H1 (cell line): ENCODE data around the gene SYMPK. TPM values are rescaled to one million over a fixed set of nuclear protein-coding genes. Genes with fewer than 3 reads are reported as not detected.

Experiments
- CTCF ChIA-PET: fragments of 300-600 bp; sonication (Branson Sonifier 250); formaldehyde crosslinking; loops from one replicate; lab custom pipeline; 2021; ENCODE audit not compliant: partially characterized antibody; lab: Charles Lee
- POLR2A ChIA-PET: fragments of 300-600 bp; sonication (Branson Sonifier 250); formaldehyde crosslinking; loops from one replicate; lab custom pipeline; 2021; ENCODE audit warnings: inconsistent platforms; ENCODE audit not compliant: partially characterized antibody; lab: Charles Lee
- DNase-seq, 2 experiments: peaks; one replicate each; pipeline versions ENCODE4 v3.0.0 to v3.0.0-alpha.2; 2010 to 2022; ENCODE audit warnings: low spot score in 2 of 2, low read depth in 1 of 2, mixed read lengths in 1 of 2
- FAIRE-seq: peaks from 2 replicates; lab custom pipeline; 2011; peaks lifted over from hg19 to GRCh38; lab: Jason Lieb, UNC
- H2AFZ ChIP-seq: 2 replicates; pipeline ENCODE4 v1.8.1; 2012; ENCODE audit warnings: low read length, inconsistent platforms
- H2AK5ac ChIP-seq: 2 replicates; pipeline ENCODE4 v1.6.1; 2013; ENCODE audit warnings: low read depth, low read length
- H2BK120ac ChIP-seq: replicated peaks from 2 replicates; pipeline ENCODE3; 2013; ENCODE audit warnings: low read depth, low read length, inconsistent platforms
- H2BK12ac ChIP-seq: 2 replicates; pipeline ENCODE4 v1.6.1; 2013; ENCODE audit warnings: low read depth, low read length
- H2BK15ac ChIP-seq: 2 replicates; pipeline ENCODE4 v1.6.1; 2013; ENCODE audit warnings: low read length
- H2BK20ac ChIP-seq: 2 replicates; pipeline ENCODE4 v1.6.1; 2013; ENCODE audit warnings: low read length
- H2BK5ac ChIP-seq: 2 replicates; pipeline ENCODE4 v1.6.1; 2013; ENCODE audit warnings: low read depth, low read length
- H3K14ac ChIP-seq: 2 replicates; pipeline ENCODE4 v1.6.1; 2013; ENCODE audit warnings: inconsistent platforms; ENCODE audit not compliant: insufficient read length
- H3K18ac ChIP-seq: 2 replicates; pipeline ENCODE4 v1.6.1; 2013; ENCODE audit warnings: low read length; ENCODE audit errors: extremely low read depth
- H3K23ac ChIP-seq: 2 replicates; pipeline ENCODE4 v1.6.1; 2013; ENCODE audit warnings: inconsistent platforms; ENCODE audit not compliant: insufficient read length
- H3K23me2 ChIP-seq: 2 replicates; pipeline ENCODE4 v1.6.1; 2013; ENCODE audit warnings: low read depth, low read length
- H3K27ac ChIP-seq: 2 replicates; pipeline ENCODE4 v1.6.1; 2011; ENCODE audit warnings: low read depth, low read length, inconsistent platforms
- H3K27me3 ChIP-seq, 4 experiments: replicated peaks in 1 of 4; 1 replicate in 1 of 4; 2 replicates in 3 of 4; pipeline versions ENCODE4 v1.6.1 to v1.8.1; 2011 to 2013; ENCODE audit warnings: low read length in 3 of 4, mild to moderate bottlenecking in 3 of 4, inconsistent platforms in 2 of 4, mixed read lengths in 2 of 4, moderate library complexity in 1 of 4; ENCODE audit not compliant: control insufficient read depth in 3 of 4, insufficient read depth in 3 of 4; ENCODE audit errors: extremely low read depth in 1 of 4
- H3K36me3 ChIP-seq, 4 experiments: 2 replicates each; pipeline versions ENCODE4 v1.6.1 to v1.8.1; 2011 to 2013; ENCODE audit warnings: mild to moderate bottlenecking in 4 of 4, low read length in 3 of 4, moderate library complexity in 2 of 4, control low read depth in 1 of 4, inconsistent platforms in 1 of 4; ENCODE audit not compliant: insufficient read depth in 4 of 4, control insufficient read depth in 2 of 4
- H3K4ac ChIP-seq: replicated peaks from 2 replicates; pipeline ENCODE3; 2013; ENCODE audit warnings: low read length, low read depth, mixed read lengths, inconsistent platforms; ENCODE audit not compliant: insufficient read length
- H3K4me1 ChIP-seq, 4 experiments: replicated peaks in 1 of 4; 1 replicate in 1 of 4; 2 replicates in 3 of 4; pipeline versions ENCODE4 v1.6.1 to v1.8.1; 2011 to 2013; ENCODE audit warnings: low read length in 3 of 4, inconsistent platforms in 2 of 4, mixed read lengths in 1 of 4; ENCODE audit not compliant: insufficient read depth in 4 of 4, control insufficient read depth in 3 of 4
- H3K4me2 ChIP-seq, 2 experiments: 2 replicates each; pipeline versions ENCODE4 v1.6.1 to v1.8.1; 2011 to 2013; ENCODE audit warnings: low read depth in 2 of 2, low read length in 2 of 2, control low read depth in 1 of 2, inconsistent platforms in 1 of 2, mild to moderate bottlenecking in 1 of 2; ENCODE audit not compliant: insufficient read depth in 1 of 2
- H3K4me3 ChIP-seq, 4 experiments: fragments of 200-600, 300-600 bp in 1 of 4; sonication (generic), shearing (Covaris generic), sonication (Bioruptor Twin) in 1 of 4; 2 replicates each; pipeline versions ENCODE4 v1.5.1 to v1.8.1; 2011 to 2016; ENCODE audit warnings: low read length in 4 of 4, low read depth in 3 of 4, control low read depth in 2 of 4, inconsistent platforms in 2 of 4, mild to moderate bottlenecking in 2 of 4, mixed read lengths in 1 of 4, moderate library complexity in 1 of 4; ENCODE audit not compliant: insufficient read depth in 2 of 4; ENCODE audit errors: extremely low read depth in 1 of 4
- H3K56ac ChIP-seq: replicated peaks from 2 replicates; pipeline ENCODE3; 2013; ENCODE audit warnings: low read depth, mild to moderate bottlenecking, mixed read lengths, low read length, inconsistent platforms; ENCODE audit not compliant: insufficient read length
- H3K79me1 ChIP-seq: 2 replicates; pipeline ENCODE4 v1.6.1; 2013; ENCODE audit warnings: low read depth, low read length, control low read depth
- H3K79me2 ChIP-seq, 2 experiments: 2 replicates each; pipeline versions ENCODE4 v1.6.1 to v1.8.1; 2012 to 2013; ENCODE audit warnings: low read length in 2 of 2, mild to moderate bottlenecking in 2 of 2, inconsistent platforms in 1 of 2; ENCODE audit not compliant: insufficient read depth in 2 of 2, control insufficient read depth in 1 of 2
- H3K9ac ChIP-seq, 4 experiments: replicated peaks in 1 of 4; 1 replicate in 1 of 4; 2 replicates in 3 of 4; pipeline versions ENCODE4 v1.6.1 to v1.8.1; 2011 to 2013; ENCODE audit warnings: low read depth in 3 of 4, low read length in 3 of 4, control low read depth in 2 of 4, mild to moderate bottlenecking in 2 of 4, moderate library complexity in 2 of 4, inconsistent platforms in 1 of 4; ENCODE audit errors: extremely low read depth in 1 of 4
- H3K9me3 ChIP-seq, 2 experiments: 2 replicates each; pipeline versions ENCODE4 v1.6.1 to v1.8.1; 2012 to 2013; ENCODE audit warnings: mild to moderate bottlenecking in 2 of 2, moderate library complexity in 2 of 2, control low read depth in 1 of 2, inconsistent platforms in 1 of 2, low read depth in 1 of 2, low read length in 1 of 2, mixed read lengths in 1 of 2; ENCODE audit not compliant: insufficient read depth in 2 of 2
- H4K20me1 ChIP-seq, 2 experiments: replicated peaks in 1 of 2; 2 replicates each; pipeline versions ENCODE3 to v1.8.1; 2011 to 2013; ENCODE audit warnings: inconsistent platforms in 2 of 2, low read length in 2 of 2, mild to moderate bottlenecking in 1 of 2; ENCODE audit not compliant: insufficient read depth in 2 of 2, control insufficient read depth in 1 of 2
- H4K5ac ChIP-seq: 2 replicates; pipeline ENCODE4 v1.6.1; 2013; ENCODE audit warnings: low read length, low read depth, mixed read lengths, inconsistent platforms; ENCODE audit not compliant: insufficient read length
- H4K8ac ChIP-seq: 2 replicates; pipeline ENCODE4 v1.8.0; 2013; ENCODE audit warnings: mild to moderate bottlenecking, moderate library complexity, low read length, inconsistent platforms; ENCODE audit not compliant: insufficient read depth; ENCODE audit errors: extremely low read depth
- H4K91ac ChIP-seq: replicated peaks from 2 replicates; pipeline ENCODE3; 2013; ENCODE audit warnings: low read length, mixed read lengths, inconsistent platforms; ENCODE audit not compliant: insufficient read length
- ASH2L ChIP-seq: fragments of 200-600, 300-600 bp; sonication (generic); IDR thresholded peaks from one replicate; pipeline ENCODE4 v1.7.1; 2017; ENCODE audit warnings: low read length
- CEBPB ChIP-seq: IDR thresholded peaks from 2 replicates; pipeline ENCODE4 v1.6.1; 2012; ENCODE audit warnings: low read depth, low read length
- CTBP2 ChIP-seq: IDR thresholded peaks from 2 replicates; pipeline ENCODE4 v1.7.0; 2011; ENCODE audit warnings: borderline replicate concordance, mild to moderate bottlenecking, moderate library complexity, mixed read lengths, low read length; ENCODE audit not compliant: insufficient read depth, insufficient read length
- GABPA ChIP-seq: IDR thresholded peaks from 2 replicates; pipeline ENCODE4 v1.6.1; 2011; ENCODE audit warnings: mild to moderate bottlenecking, low read length, moderate library complexity, borderline replicate concordance; ENCODE audit not compliant: insufficient read depth
- HDAC6 ChIP-seq: IDR thresholded peaks from one replicate; pipeline ENCODE4 v1.7.1; 2012; ENCODE audit warnings: low read depth, mild to moderate bottlenecking, inconsistent platforms, low read length, moderate library complexity
- MAFK ChIP-seq: IDR thresholded peaks from 2 replicates; pipeline ENCODE4 v1.6.1; 2012; ENCODE audit warnings: low read depth, mild to moderate bottlenecking, improper control_type of control experiment, low read length
- POLR2AphosphoS5 ChIP-seq: IDR thresholded peaks from 2 replicates; pipeline ENCODE4 v1.6.1; 2011; ENCODE audit warnings: low read depth, low read length
- SP2 ChIP-seq: IDR thresholded peaks from 2 replicates; pipeline ENCODE4 v1.6.1; 2012; ENCODE audit warnings: mild to moderate bottlenecking, low read length, inconsistent platforms
- WGBS, 2 experiments: shearing (Covaris generic) in 1 of 2; methylation state at CpG; one replicate each; pipeline versions ENCODE4 v1.1.6 to v1.1.7; 2013 to 2015; ENCODE audit warnings: low lambda C conversion rate in 2 of 2, mixed read lengths in 2 of 2, inconsistent platforms in 1 of 2, low coverage in 1 of 2, missing lambda C conversion rate in 1 of 2; ENCODE audit not compliant: insufficient replicate concordance in 2 of 2, insufficient coverage in 1 of 2, insufficient read length in 1 of 2; ENCODE audit errors: extremely low coverage in 1 of 2, missing lambda C conversion rate in 1 of 2; 5-methylcytosine and 5-hydroxymethylcytosine counted together
- polyA plus RNA-seq, 7 experiments: library from polyadenylated mRNA; depleted of rRNA in 3 of 7; stranded (reverse) in 5 of 7; unstranded in 2 of 7; fragments of >200 nt in 5 of 7; fragments of 200-250 nt in 2 of 7; gene quantifications; 1 replicate in 5 of 7; 2 replicates in 1 of 7; 4 replicates in 1 of 7; pipeline versions ENCODE4 v1.2.1 to v1.2.3, GENCODE V29; 2011 to 2013; ENCODE audit warnings: missing spikeins in 2 of 7, mixed read lengths in 2 of 7
- total RNA-seq: library from RNA; stranded (reverse); fragmentation: NEBNext Ultra II Directional; extraction: Animal tissue kit (Norgen Biotek cat#: 25700); gene quantifications from 2 replicates; pipeline ENCODE4 v1.2.1, GENCODE V29; 2021
- TF ChIP-seq, protein P1 (sequence below): IDR thresholded peaks from 2 replicates; pipeline ENCODE4 v1.6.1; 2012; ENCODE audit warnings: inconsistent platforms

Gene SYMPK
- total and polyA plus RNA-seq, 2 of the 8 experiments (the other 6 are each of a cell fraction or from before 2014, with no cell fraction given), result 93.6 to 99.5 TPM

DNA sequence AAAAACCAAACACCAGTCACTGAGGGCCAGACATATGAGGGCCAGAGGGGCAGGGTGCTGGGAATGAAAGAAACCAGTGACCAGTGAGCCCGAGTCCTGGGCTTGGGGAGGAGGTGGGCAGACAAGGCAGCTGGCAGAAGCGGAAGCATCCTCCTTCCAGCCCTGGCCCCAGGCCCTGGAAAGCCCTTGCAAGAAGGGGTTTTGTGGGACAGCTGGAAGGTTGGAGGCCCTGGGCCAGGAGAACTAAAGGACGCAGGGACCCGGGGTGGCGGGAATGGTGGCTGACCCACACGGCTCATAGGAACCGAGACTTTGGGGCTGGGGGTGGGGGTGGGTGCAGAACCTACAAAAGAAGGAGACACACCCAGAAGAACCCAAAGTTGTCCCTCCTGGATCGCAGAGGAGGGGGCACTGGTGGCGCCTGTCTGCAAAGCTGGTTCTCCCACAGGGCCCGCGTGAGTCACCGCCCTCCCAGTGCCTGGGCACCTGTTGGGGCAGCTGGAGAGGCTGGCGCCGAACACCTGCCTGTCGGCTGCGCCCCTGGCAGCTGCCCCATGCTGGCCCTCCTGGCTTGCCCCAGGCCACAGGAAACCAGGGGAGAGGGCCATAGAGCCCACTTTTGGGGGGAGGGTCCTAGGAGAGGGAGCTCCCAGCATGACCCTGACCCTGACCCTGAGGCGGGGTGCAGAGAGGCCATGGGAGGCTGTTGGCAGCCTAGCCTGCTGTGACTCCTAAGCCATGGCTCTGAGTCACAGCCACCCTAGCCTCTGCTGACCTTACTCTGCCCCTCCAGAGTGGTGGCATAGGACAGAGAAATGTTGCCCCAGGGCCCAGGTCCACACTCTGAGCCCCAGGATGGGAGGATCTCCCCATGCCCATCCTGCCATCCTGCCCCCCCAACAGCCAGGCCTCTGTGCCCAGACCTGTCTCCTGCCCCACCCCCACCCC is 81.5 kb downstream of the SYMPK start:
- H2AK5ac ChIP-seq, result 0 out of 2 replicates have a peak overlapping the region, but pooled peaks have one; percentile 39
- no peak overlapping the region for H3K18ac ChIP-seq
- peaks cover 3 to 24% (median 11%) of the 10 kb centered on the region in 4 experiments; a peak in 6 of 8 replicates for H3K36me3 ChIP-seq
- 0 out of 2 replicates have a peak overlapping the region, but pooled peaks have one; percentile 32 for H2BK20ac ChIP-seq
- peaks cover 15 to 20% of the 10 kb centered on the region in 2 experiments for H4K20me1 ChIP-seq
- H3K14ac ChIP-seq, result no peak overlapping the region
- no peak overlapping the region for H2BK15ac ChIP-seq
- no peak overlapping the region for H3K4ac ChIP-seq
- no peak overlapping the region for H3K56ac ChIP-seq
- no peak overlapping the region for H3K23ac ChIP-seq
- FAIRE-seq (no peak), DNase-seq (no peak)
- no peak overlapping the region for H3K4me3 ChIP-seq
- H4K8ac ChIP-seq, result peak overlapping the region; percentile 2; the same call in 1 of the 2 replicates
- WGBS, 2 experiments, result 88% methylated on average over 16 of the region's 17 CpGs; no CpG with 5 or more reads in 1 of the 2 experiments
- H3K23me2 ChIP-seq, result peaks cover 4% of the 10 kb centered on the region; the same call in 1 of the 2 replicates
- H2BK12ac ChIP-seq, result 0 out of 2 replicates have a peak overlapping the region, but pooled peaks have one; percentile 39
- H2BK5ac ChIP-seq, result no peak overlapping the region
- peaks cover 3 to 26% (median 15%) of the 10 kb centered on the region in 4 experiments for H3K4me1 ChIP-seq
- ChIA-PET POLR2A (interaction anchor here (0.9 to 9.5 kb wide), 13 partner anchors 8 to 82 kb away, joined by 3 to 133 read pairs (median 5); partner anchors contain the start of genes DMWD, SIX5 and SYMPK), CTCF (interaction anchor here (0.5 to 5.1 kb wide), 10 partner anchors 8 to 110 kb away, joined by 3 to 45 read pairs (median 4); partner anchors contain the start of genes FBXO46, IRF2BP1 and SIX5)
- H4K91ac ChIP-seq, result no peak overlapping the region
- no peak overlapping the region for H3K9ac ChIP-seq
- no peak overlapping the region for H2AFZ ChIP-seq
- peaks cover 0 to 6% (median 0%) of the 10 kb centered on the region in 4 experiments; a peak in 1 of 7 replicates for H3K27me3 ChIP-seq
- no peaks in the 10 kb centered on the region for H3K9me3 ChIP-seq
- H4K5ac ChIP-seq, result no peak overlapping the region
- H3K79me1 ChIP-seq, result 0 out of 2 replicates have a peak, but pooled peaks cover 4% of the 10 kb centered on the region
- H2BK120ac ChIP-seq, result no peak overlapping the region
- no peak overlapping the region for H3K4me2 ChIP-seq
- no peaks in the 10 kb centered on the region for H3K79me2 ChIP-seq
- no peak overlapping the region for H3K27ac ChIP-seq
- TF ChIP-seq SP2 (no peak), ASH2L (no peak), HDAC6 (no peak), GABPA (no peak), MAFK (no peak), CEBPB (no peak), POLR2AphosphoS5 (no peak), CTBP2 (no peak)
- TF ChIP-seq, protein P1, sequence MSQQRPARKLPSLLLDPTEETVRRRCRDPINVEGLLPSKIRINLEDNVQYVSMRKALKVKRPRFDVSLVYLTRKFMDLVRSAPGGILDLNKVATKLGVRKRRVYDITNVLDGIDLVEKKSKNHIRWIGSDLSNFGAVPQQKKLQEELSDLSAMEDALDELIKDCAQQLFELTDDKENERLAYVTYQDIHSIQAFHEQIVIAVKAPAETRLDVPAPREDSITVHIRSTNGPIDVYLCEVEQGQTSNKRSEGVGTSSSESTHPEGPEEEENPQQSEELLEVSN, result no peak
